Omental fat pad (tissue), 4 donors: Measurements from ENCODE around the gene TAS2R42. TPM values are rescaled to one million over a fixed set of nuclear protein-coding genes. Genes with fewer than 3 reads are reported as not detected.

Experiments used
- ATAC-seq: fragments of 150-250 bp; one replicate; pipeline ENCODE4 v1.9.1; 2016; ENCODE audit warnings: mild to moderate bottlenecking, moderate library complexity; ENCODE audit not compliant: low FRiP score
- DNase-seq: peaks from one replicate; pipeline ENCODE4 v3.0.0-alpha.2; 2019; ENCODE audit warnings: low spot score
- CTCF ChIP-seq, 3 donors: fragments of 450-650 bp; IDR thresholded peaks; one replicate each; pipeline ENCODE4 v1.5.1; 2016 to 2017; ENCODE audit warnings: antibody characterized with exemption in 3 of 3, mild to moderate bottlenecking in 3 of 3, moderate library complexity in 2 of 3
- total RNA-seq, 4 donors: library from RNA; depleted of rRNA; stranded (reverse); fragments of >200 nt; gene quantifications; one replicate each; pipeline ENCODE4 v1.1.0, GENCODE V29; 2016

TAS2R42 gene
- total RNA-seq, 4 donors from 2014 or later: not detected

GRCh38 chr12:11183011-11183410, 3.7 kb downstream of the TAS2R42 start:
- no peak for TF ChIP-seq CTCF (IDR thresholded peaks at IDR 0.05)
- ATAC-seq: no peak
- DNase-seq: no peak

- DNase-seq (no peak), ATAC-seq (no peak)
- TF ChIP-seq CTCF (IDR thresholded peaks at IDR 0.05): no peak
Measured at GRCh38 chr12:11182529-11182928, 4.2 kb downstream of the TAS2R42 start.

- ATAC-seq: no peak
- DNase-seq: no peak
- TF ChIP-seq CTCF (IDR thresholded peaks at IDR 0.05): no peak
Measured at GRCh38 chr12:11178250-11178649, 8.5 kb downstream of the TAS2R42 start.

GRCh38 chr12:11174022-11174421, 12.7 kb downstream of the TAS2R42 start:
- no peak for TF ChIP-seq CTCF (IDR thresholded peaks at IDR 0.05)
- ATAC-seq: no peak
- DNase-seq: no peak

GRCh38 chr12:11171969-11172675, 14.6 kb downstream of the TAS2R42 start:
- no peak for ATAC-seq
- TF ChIP-seq CTCF (IDR thresholded peaks at IDR 0.05): no peak
- no peak for DNase-seq

GRCh38 chr12:11171145-11171968, 15.4 kb downstream of the TAS2R42 start, which contains the start of gene SMIM10L1:
SMIM10L1 (plus strand) TSS chr12:11171194; CDS start chr12:11171357, 163 bp downstream.
- TF ChIP-seq CTCF (IDR thresholded peaks at IDR 0.05): no peak
- DNase-seq: peak; percentile 64
- peak; percentile 100 for ATAC-seq
